Measurements from ENCODE around the gene CCDC88C.

GRCh38 chr14:91229743-91230200 is 187.8 kb downstream of the CCDC88C start:
- TF ChIP-seq, protein P1, sequence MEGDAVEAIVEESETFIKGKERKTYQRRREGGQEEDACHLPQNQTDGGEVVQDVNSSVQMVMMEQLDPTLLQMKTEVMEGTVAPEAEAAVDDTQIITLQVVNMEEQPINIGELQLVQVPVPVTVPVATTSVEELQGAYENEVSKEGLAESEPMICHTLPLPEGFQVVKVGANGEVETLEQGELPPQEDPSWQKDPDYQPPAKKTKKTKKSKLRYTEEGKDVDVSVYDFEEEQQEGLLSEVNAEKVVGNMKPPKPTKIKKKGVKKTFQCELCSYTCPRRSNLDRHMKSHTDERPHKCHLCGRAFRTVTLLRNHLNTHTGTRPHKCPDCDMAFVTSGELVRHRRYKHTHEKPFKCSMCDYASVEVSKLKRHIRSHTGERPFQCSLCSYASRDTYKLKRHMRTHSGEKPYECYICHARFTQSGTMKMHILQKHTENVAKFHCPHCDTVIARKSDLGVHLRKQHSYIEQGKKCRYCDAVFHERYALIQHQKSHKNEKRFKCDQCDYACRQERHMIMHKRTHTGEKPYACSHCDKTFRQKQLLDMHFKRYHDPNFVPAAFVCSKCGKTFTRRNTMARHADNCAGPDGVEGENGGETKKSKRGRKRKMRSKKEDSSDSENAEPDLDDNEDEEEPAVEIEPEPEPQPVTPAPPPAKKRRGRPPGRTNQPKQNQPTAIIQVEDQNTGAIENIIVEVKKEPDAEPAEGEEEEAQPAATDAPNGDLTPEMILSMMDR (IDR thresholded peaks at IDR 0.05; ENCODE audit: low read depth, low read length): no peak
- no peak for TF ChIP-seq EZH2phosphoT487 (IDR thresholded peaks at IDR 0.05; ENCODE audit: low read depth)

Data from OCI-LY3 (cell line).